ENCODE data around the gene RBKS.
A peak's percentile ranks its signal among the peaks of the same experiment; 100 is the strongest.

Gene RBKS

GRCh38 chr2:27890146-27890923, at the start of gene RBKS, which contains the start of gene BABAM2:
Gene RBKS (minus strand): TSS chr2:27890387. CDS start chr2:27890345, 42 bp downstream.
Gene BABAM2 (plus strand): TSS chr2:27890729. CDS start chr2:27894557, 3,828 bp downstream.
- peak; percentile 86 for DNase-seq

GRCh38 chr2:27935026-27935425, 44.8 kb upstream of the RBKS start:
- in situ Hi-C loops (cut with MboI; ENCODE audit: low pct_unique_long_range_greater_than_20kb, low sequenced_read_pairs): no loop called here
- no peak for DNase-seq

More at GRCh38 chr2:27890146-27890923, at the start of gene RBKS, which contains the start of gene BABAM2:
- in situ Hi-C loops (cut with MboI; ENCODE audit: low pct_unique_long_range_greater_than_20kb, low sequenced_read_pairs): no loop called here

DNA sequence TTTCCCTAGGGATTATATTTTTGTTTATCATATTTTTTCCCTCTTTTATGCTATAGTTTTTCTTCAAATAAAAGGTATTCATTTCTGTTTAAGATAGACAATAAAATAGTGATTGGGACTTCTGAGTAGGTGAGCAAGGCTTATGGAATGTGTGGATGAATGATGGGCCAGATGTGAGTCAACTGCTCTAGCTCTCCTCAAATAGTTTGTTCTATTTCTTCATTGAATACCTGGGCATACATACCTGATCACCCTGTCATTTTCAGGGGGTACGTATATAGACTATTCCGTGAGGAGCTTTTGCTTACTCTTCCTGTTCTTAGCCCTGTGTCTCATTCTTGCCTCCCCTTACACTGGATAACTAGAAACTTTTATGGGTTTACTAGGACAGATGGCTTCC, 42.2 kb upstream of the RBKS start:
- in situ Hi-C loops (cut with MboI; ENCODE audit: low pct_unique_long_range_greater_than_20kb, low sequenced_read_pairs): no loop called here
- DNase-seq: no peak

- in situ Hi-C loops (cut with MboI; ENCODE audit: low pct_unique_long_range_greater_than_20kb, low sequenced_read_pairs): no loop called here
- no peak for DNase-seq
These were observed 41.3 kb upstream of the RBKS start for GRCh38 chr2:27931361-27931950.

DNA sequence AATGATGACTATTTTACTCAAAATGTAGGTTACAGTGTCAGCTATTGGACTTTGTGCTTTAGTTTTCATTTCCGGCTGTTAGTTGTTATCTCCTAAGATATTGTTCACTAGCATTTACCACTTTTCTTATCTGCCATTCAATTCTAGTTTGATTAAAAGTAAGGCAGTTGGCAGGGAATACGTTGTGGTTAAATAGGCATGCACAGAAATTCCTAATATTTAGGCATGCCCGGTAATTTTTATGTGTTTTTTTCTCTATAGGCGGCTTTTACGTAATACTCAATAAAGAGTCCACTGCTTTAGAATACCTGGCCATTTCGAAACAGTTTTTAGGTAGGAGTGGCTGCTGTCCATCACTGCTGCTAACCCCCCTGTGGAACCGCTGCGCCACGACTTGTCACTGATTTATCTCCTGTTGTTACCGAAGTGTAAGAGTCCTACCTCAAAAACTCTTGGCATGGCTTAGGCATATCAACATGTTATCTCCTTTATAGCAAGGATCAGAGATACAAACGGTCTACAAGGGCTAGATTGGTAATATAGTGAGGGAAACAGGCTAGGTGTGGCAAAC, 39.8 kb upstream of the RBKS start:
- no peak for DNase-seq
- in situ Hi-C loops (cut with MboI; ENCODE audit: low pct_unique_long_range_greater_than_20kb, low sequenced_read_pairs): no loop called here

DNA sequence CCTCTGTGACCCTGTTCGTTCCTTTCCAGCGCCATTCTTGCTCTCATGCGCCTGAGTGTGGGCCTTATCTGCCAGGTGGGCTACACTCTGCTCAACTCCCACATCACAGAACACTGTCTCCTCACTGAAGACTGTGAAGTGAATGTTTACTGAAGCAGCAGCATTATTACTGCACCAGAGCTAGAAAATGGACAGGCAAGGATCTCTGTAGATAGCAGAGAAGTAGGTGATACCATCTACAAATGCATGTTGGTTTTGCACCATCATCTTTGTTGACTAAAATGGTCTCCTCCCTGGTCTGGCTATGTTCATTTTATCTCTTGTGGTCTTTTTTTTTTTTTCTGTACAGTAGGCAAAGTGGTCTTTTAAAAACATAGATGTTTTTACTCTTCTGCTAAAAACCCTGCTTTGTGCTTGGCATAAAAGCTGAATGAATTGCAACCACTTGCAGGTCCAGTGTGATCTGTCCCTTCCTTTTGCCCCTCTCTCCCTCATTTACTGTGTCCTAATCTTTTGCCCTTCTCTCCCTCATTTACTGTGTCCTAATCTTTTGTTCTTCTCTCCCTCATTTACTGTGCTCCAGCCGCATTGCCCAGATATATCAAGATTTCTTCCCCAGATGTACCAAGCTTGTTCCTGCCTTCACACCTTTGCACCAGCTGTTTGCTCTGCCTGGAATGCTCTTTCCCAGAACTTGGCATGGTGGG, 35.7 kb upstream of the RBKS start:
- no peak for DNase-seq
- in situ Hi-C loops (cut with MboI; ENCODE audit: low pct_unique_long_range_greater_than_20kb, low sequenced_read_pairs): no loop called here

DNA sequence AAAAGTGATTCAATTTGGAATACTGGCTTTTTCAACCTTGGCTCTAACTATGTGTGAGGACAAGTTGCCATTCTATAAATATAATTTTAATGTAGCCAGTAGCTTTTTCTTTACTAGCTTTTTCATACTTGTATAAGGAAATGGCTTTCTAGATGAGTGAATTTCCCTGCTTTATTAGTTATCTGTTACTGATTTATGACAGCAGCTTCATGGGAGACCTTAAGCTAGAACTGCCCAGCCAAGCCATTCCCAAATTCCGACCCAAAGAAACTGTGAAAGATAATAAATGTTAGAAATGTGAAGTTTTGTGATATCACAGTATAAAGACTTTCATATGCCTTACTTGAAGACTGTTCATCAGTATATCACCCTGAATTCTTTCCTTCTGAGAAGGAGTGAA, 32.7 kb upstream of the RBKS start:
- in situ Hi-C loops (cut with MboI; ENCODE audit: low pct_unique_long_range_greater_than_20kb, low sequenced_read_pairs): no loop called here
- DNase-seq: no peak

DNA sequence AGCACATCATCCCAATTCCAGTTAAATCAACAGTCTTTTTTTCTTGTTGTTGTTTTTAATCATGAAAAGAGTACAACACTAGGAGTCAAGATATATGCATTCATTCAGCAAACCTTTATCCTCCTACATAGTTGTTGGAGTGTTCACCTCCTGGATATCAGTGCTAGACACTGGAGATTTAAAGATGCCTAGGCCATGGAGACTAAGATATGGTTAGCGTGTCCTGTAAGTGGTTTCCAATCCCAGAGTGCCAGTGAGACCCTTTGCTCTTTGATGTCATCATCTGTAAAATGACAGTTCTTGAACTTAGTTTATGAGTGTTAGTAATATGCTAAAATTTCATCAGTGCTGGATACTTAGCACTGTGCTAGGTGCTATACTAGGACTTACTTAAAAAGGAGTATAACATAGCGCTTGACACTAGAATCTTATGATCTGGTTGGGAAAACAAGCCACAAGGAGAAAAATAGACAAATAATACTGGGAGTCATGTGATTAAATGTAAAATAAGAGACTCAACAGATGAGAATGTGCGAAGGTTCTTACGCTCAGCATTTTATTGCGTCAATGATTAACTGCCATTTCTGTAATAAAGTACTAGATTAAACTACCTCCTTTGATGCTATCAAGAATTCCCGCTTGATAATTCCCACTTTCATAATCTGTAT, 31.8 kb upstream of the RBKS start:
- in situ Hi-C loops (cut with MboI; ENCODE audit: low pct_unique_long_range_greater_than_20kb, low sequenced_read_pairs): no loop called here
- no peak for DNase-seq

DNA sequence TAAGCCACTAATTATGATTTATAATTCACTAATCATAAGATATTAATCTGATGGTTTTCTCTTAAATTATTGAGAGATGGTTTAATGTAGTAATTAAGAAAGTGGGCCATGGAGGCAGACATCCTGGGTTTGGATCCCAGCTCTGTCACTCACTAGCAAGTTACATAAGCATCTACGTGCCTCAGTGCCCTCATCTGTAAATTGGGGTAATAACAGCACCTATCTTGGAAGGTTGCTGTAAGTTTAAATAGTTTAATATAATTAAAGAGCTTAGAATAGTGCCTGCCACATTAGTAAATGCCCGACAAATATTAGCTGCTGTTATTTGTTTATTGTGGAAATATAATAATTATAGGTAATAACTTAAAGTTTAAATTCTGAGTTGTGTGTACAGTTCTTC, 31.2 kb upstream of the RBKS start:
- in situ Hi-C loops (cut with MboI; ENCODE audit: low pct_unique_long_range_greater_than_20kb, low sequenced_read_pairs): no loop called here
- DNase-seq: no peak

GRCh38 chr2:27920148-27920885, 30.1 kb upstream of the RBKS start:
- peak; percentile 49 for DNase-seq
- in situ Hi-C loops (cut with MboI; ENCODE audit: low pct_unique_long_range_greater_than_20kb, low sequenced_read_pairs): no loop called here

DNA sequence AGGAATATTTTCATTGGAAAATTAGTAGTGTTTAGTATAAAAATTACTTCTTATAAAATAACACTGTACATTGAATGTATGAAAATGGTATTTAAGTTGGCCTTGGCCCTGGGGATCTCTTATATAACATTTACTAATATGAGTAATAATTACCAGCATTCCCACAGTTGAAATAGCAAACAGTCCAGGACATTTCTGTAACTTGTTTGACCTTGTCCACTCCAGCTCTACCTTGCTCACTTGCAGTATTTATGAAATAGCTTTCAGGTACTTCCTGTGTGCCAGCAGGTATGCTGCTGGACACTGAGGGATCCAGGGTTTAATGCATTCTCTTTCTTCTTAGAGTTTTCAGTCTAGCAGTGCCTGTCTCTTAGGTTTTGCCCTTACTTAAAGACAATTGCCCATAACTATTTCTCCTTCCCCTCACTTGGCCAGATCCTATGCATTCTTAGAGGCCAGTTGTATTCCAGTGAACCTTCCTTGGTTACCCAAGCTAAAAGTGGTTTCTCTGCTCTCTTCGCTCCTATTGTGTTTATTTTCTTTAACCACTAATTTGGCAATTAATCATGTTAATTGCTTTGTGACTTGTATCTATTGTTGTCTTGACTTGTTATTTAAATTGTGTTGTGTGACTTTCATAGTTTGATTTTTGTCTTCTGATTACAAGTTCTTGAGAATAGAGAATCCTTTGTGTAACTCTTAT, 26.3 kb upstream of the RBKS start:
- in situ Hi-C loops (cut with MboI; ENCODE audit: low pct_unique_long_range_greater_than_20kb, low sequenced_read_pairs): no loop called here
- DNase-seq: no peak

- in situ Hi-C loops (cut with MboI; ENCODE audit: low pct_unique_long_range_greater_than_20kb, low sequenced_read_pairs): no loop called here
- DNase-seq: no peak
These were observed 25.7 kb upstream of the RBKS start for GRCh38 chr2:27915874-27916273.

DNA sequence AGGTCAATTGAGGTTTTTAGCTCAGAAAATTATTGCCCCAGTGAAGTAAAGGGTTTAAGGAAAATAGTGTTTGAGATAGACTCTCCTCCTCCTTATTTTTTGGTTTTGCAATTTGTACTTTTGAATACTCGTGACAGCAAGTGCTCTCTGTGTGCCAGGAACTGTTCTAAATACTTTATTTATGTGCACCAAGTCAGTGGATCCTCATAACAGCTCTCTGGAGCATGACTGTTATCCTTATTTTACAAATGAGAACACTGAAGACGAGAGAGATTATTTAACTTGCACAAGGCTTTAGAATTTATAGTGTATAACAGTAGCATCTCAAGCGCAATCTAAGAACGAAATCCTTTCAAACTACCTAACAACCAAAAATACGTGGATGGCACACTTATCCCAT, 25.0 kb upstream of the RBKS start:
- DNase-seq: no peak
- in situ Hi-C loops (cut with MboI; ENCODE audit: low pct_unique_long_range_greater_than_20kb, low sequenced_read_pairs): no loop called here

DNA sequence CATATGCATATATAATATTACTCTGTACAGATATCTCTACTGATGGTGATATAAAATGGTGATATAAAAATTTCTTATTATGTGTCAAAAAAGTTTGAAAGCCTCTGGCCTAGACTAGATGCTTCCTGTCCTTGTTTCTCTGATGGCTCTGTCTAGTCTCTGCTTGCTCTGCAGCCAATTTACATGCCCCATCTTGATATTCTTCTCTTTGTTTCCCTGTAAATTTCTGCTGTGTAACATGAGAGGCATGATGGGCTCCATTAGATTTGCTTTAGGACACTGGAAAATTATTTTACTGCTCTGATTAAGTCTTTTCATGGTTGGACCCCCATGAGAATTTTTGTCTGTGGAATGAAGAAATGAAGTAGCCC, 24.6 kb upstream of the RBKS start:
- no peak for DNase-seq
- in situ Hi-C loops (cut with MboI; ENCODE audit: low pct_unique_long_range_greater_than_20kb, low sequenced_read_pairs): no loop called here

- in situ Hi-C loops (cut with MboI; ENCODE audit: low pct_unique_long_range_greater_than_20kb, low sequenced_read_pairs): no loop called here
- DNase-seq: no peak
These were observed 24.0 kb upstream of the RBKS start for GRCh38 chr2:27914041-27914804.

- in situ Hi-C loops (cut with MboI; ENCODE audit: low pct_unique_long_range_greater_than_20kb, low sequenced_read_pairs): no loop called here
- DNase-seq: no peak
These were observed 22.3 kb upstream of the RBKS start for GRCh38 chr2:27912512-27912911.

DNA sequence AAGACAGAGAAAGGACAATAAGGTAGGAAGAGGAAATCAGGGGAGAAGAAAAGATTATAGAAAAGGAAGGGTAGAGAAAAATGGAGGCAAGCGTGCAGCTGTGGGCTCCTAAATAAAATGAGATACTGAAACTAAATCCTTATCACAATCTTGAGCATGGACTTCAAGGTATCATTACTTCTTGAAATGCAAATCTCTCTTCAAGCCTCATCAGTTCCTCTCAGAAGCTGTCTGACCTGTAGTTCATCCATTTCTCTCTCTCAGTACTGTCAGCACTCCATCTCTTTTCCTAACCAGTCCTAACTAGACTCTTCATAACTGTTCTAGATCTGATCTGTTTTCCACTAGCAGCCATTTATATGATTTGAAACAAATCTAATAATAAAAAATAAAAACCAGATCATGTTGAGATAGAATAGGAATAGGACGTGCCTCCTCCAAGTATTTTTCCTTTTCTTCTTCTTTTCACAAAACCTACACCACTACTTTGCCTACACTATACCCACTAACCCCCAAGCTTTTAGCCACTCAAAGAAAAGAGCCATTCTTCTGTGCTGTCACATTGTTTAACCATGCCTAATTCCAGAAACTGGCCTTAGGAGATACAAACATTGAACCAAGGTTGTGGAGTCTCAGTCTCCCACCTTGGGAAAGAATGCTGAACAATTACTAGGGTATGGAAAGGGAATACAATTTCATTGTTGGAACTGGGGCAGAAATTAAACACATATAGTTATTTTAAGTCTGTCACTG, 21.4 kb upstream of the RBKS start:
- in situ Hi-C loops (cut with MboI; ENCODE audit: low pct_unique_long_range_greater_than_20kb, low sequenced_read_pairs): no loop called here

More for the DNA sequence above, 21.4 kb upstream of the RBKS start:
- DNase-seq: no peak

All from KBM-7 (cell line).